Stimulated activated CD8-positive, alpha-beta memory T cell treated with anti-CD3 and anti-CD28 coated beads, Interleukin-15, amount 100 ng/mL, for 4 hours (primary cell): ENCODE results near the gene INO80C.

Experiments
- DNase-seq, 2 donors: peaks; one replicate each; pipeline ENCODE4 v3.0.0-alpha.2; 2020; ENCODE audit warnings: low read depth in 2 of 2

INO80C gene

GRCh38 chr18:35430721-35431373, 66.9 kb downstream of the INO80C start:
- DNase-seq, result no peak

- DNase-seq, result no peak
Observed at GRCh38 chr18:35426786-35427185, 71.0 kb downstream of the INO80C start.

- no peak for DNase-seq
Observed at GRCh38 chr18:35424356-35424755, 73.4 kb downstream of the INO80C start.

- DNase-seq, result no peak
Observed at GRCh38 chr18:35422237-35422636, 75.5 kb downstream of the INO80C start.

- no peak for DNase-seq
Observed at GRCh38 chr18:35418610-35419009, 79.2 kb downstream of the INO80C start.
